GM12878 (cell line): ENCODE results near the gene SORCS2. TPM values are rescaled to one million over a fixed set of nuclear protein-coding genes. Genes with fewer than 3 reads are reported as not detected.

Experiments used
- ATAC-seq: fragments of 200-7000 bp; cut with Tn5 transposase; 3 replicates; pipeline ENCODE4 v1.9.1; 2020; ENCODE audit warnings: mild to moderate bottlenecking, moderate library complexity
- BruUV-seq: library from RNA; stranded (reverse); fragments of 400-500 nt; replicated peaks from 2 replicates; lab custom pipeline; 2021; lab: Mats Ljungman, UMichigan
- CTCF ChIA-PET: fragments of 300-600 bp; sonication (Branson Sonifier 250); formaldehyde crosslinking; extraction: SDS; loops from one replicate; lab custom pipeline; 2021; ENCODE audit warnings: inconsistent platforms; lab: Yijun Ruan, JAX
- POLR2A ChIA-PET: fragments of 350-600 bp; formaldehyde crosslinking; extraction: SDS; loops from one replicate; lab custom pipeline; 2021; ENCODE audit warnings: inconsistent platforms; lab: Charles Lee
- RAD21 ChIA-PET: fragments of 300-600 bp; sonication (Branson Sonifier 250); formaldehyde crosslinking; loops from one replicate; lab custom pipeline; 2023; ENCODE audit warnings: antibody characterized with exemption; ENCODE audit not compliant: unreplicated experiment; lab: Charles Lee
- SMC1A ChIA-PET: fragments of 300-600 bp; sonication (Branson Sonifier 250); formaldehyde crosslinking; loops from one replicate; lab custom pipeline; 2023; ENCODE audit not compliant: unreplicated experiment, uncharacterized antibody; lab: Charles Lee
- DNase-seq: peaks from one replicate; pipeline ENCODE4 v3.0.0-alpha.2; 2011; ENCODE audit warnings: low read depth, low spot score
- FAIRE-seq: peaks from 3 replicates; lab custom pipeline; 2011; peaks lifted over from hg19 to GRCh38; lab: Jason Lieb, UNC
- H2AFZ ChIP-seq: 2 replicates; pipeline ENCODE4 v1.6.0; 2011; ENCODE audit warnings: low read depth, low read length, control low read depth; ENCODE audit not compliant: control insufficient read depth
- H3K27ac ChIP-seq: 2 replicates; pipeline ENCODE4 v1.5.1; 2011; ENCODE audit warnings: control low read depth; ENCODE audit not compliant: control insufficient read depth, insufficient read depth
- H3K27me3 ChIP-seq, 2 experiments: replicated peaks in 1 of 2; 2 replicates each; pipeline versions ENCODE4 v1.6.0 to v1.6.1; 2011; ENCODE audit warnings: low read length in 1 of 2; ENCODE audit not compliant: control insufficient read depth in 2 of 2, insufficient read depth in 2 of 2
- H3K36me3 ChIP-seq, 2 experiments: 2 replicates each; pipeline ENCODE4 v1.5.1; 2011; ENCODE audit warnings: low read length in 1 of 2; ENCODE audit not compliant: control insufficient read depth in 2 of 2, insufficient read depth in 2 of 2
- H3K4me1 ChIP-seq: 2 replicates; pipeline ENCODE4 v1.6.1; 2011; ENCODE audit warnings: mild to moderate bottlenecking, low read length, moderate library complexity, mixed read lengths; ENCODE audit not compliant: control insufficient read depth, insufficient read depth
- H3K4me2 ChIP-seq: 2 replicates; pipeline ENCODE4 v1.6.0; 2011; ENCODE audit warnings: control low read depth; ENCODE audit not compliant: control insufficient read depth, insufficient read depth
- H3K4me3 ChIP-seq: fragments of 200-600 bp; sonication (generic); 2 replicates; pipeline ENCODE4 v1.5.1; 2016
- H3K79me2 ChIP-seq: 2 replicates; pipeline ENCODE4 v1.6.0; 2011; ENCODE audit warnings: low read length; ENCODE audit not compliant: control insufficient read depth, insufficient read depth
- H3K9ac ChIP-seq: 2 replicates; pipeline ENCODE4 v1.8.0; 2011; ENCODE audit warnings: low read length, control low read depth, mixed read lengths; ENCODE audit not compliant: control insufficient read depth, insufficient read depth
- H3K9me3 ChIP-seq: replicated peaks from 3 replicates; pipeline ENCODE4 v1.5.1; 2011; ENCODE audit warnings: mild to moderate bottlenecking, low read length; ENCODE audit not compliant: control insufficient read depth, insufficient read depth
- H4K20me1 ChIP-seq: 2 replicates; pipeline ENCODE4 v1.6.0; 2011; ENCODE audit not compliant: control insufficient read depth, insufficient read depth
- JUNB ChIP-seq: IDR thresholded peaks from 2 replicates; pipeline ENCODE4 v1.6.1; 2016; ENCODE audit warnings: antibody characterized with exemption, mild to moderate bottlenecking
- KAT2A ChIP-seq: conservative IDR thresholded peaks from 2 replicates; pipeline ENCODE4 v1.6.1; 2011; ENCODE audit warnings: low read depth, low read length; ENCODE audit not compliant: control insufficient read depth
- MTA2 ChIP-seq: fragments of 450-650 bp; IDR thresholded peaks from 2 replicates; pipeline ENCODE4 v1.6.1; 2016; ENCODE audit warnings: low read depth, mild to moderate bottlenecking, moderate library complexity
- NKRF ChIP-seq: fragments of 450-650 bp; conservative IDR thresholded peaks from 2 replicates; pipeline ENCODE4 v1.6.1; 2017; ENCODE audit warnings: mild to moderate bottlenecking, moderate library complexity
- RB1 ChIP-seq: fragments of 450-650 bp; formaldehyde crosslinking; IDR thresholded peaks from 2 replicates; pipeline ENCODE4 v1.6.1; 2017; ENCODE audit warnings: mild to moderate bottlenecking, borderline replicate concordance
- RFX5 ChIP-seq: IDR thresholded peaks from 2 replicates; pipeline ENCODE4 v1.6.1; 2011; ENCODE audit warnings: low read depth, low read length, improper control_type of control experiment
- SMARCA5 ChIP-seq: fragments of 450-650 bp; IDR thresholded peaks from 2 replicates; pipeline ENCODE4 v1.6.1; 2017; ENCODE audit warnings: mild to moderate bottlenecking
- TBL1XR1 ChIP-seq: IDR thresholded peaks from 2 replicates; pipeline ENCODE4 v1.6.1; 2012; ENCODE audit warnings: low read depth, low read length, improper control_type of control experiment
- TCF12 ChIP-seq: IDR thresholded peaks from 2 replicates; pipeline ENCODE4 v1.6.1; 2011; ENCODE audit warnings: low read depth, mild to moderate bottlenecking, low read length
- WRNIP1 ChIP-seq: IDR thresholded peaks from 2 replicates; pipeline ENCODE4 v1.6.1; 2011; ENCODE audit warnings: low read depth, low read length, improper control_type of control experiment, borderline replicate concordance
- ZNF384 ChIP-seq: IDR thresholded peaks from 2 replicates; pipeline ENCODE4 v1.6.1; 2012; ENCODE audit warnings: low read depth, mild to moderate bottlenecking, low read length, improper control_type of control experiment, borderline replicate concordance
- ZNF687 ChIP-seq: fragments of 450-650 bp; IDR thresholded peaks from 2 replicates; pipeline ENCODE4 v1.6.1; 2017; ENCODE audit warnings: mild to moderate bottlenecking, moderate library complexity
- WGBS: methylation state at CpG from one replicate; pipeline ENCODE4 v1.1.6; 2016; ENCODE audit warnings: low lambda C conversion rate; ENCODE audit not compliant: insufficient replicate concordance, insufficient coverage; ENCODE audit errors: missing lambda C conversion rate; 5-methylcytosine and 5-hydroxymethylcytosine counted together
- in situ Hi-C: fragments of 300-500 bp; cut with MboI; formaldehyde crosslinking; loops from 9 replicates; pipeline ENCODE4 v1.14.3; 2018; ENCODE audit warnings: mixed read lengths
- intact Hi-C: fragments of 100-400 bp; cut with micrococcal nuclease; formaldehyde crosslinking; loops from one replicate; pipeline ENCODE4 v1.14.2; 2022; ENCODE audit not compliant: unreplicated experiment
- polyA plus RNA-seq, 11 experiments: library from polyadenylated mRNA; depleted of rRNA in 4 of 11; unstranded in 6 of 11; stranded (reverse) in 5 of 11; fragments of >200 nt; fragmentation: Nextera tagmentation in 4 of 11; fragmentation: Illumina TruSeq in 1 of 11; extraction: Ambion mirVana in 4 of 11; extraction: Trizol in 1 of 11; gene quantifications; 1 replicate in 1 of 11; 2 replicates in 10 of 11; pipeline versions ENCODE4 v1.2.1 to v1.2.3, GENCODE V29; 2011 to 2016; ENCODE audit warnings: inconsistent platforms in 2 of 11, missing spikeins in 2 of 11, low read depth in 1 of 11
- total RNA-seq, 4 experiments: library from RNA; depleted of rRNA in 3 of 4; stranded (reverse); fragments of >200 nt in 3 of 4; fragmentation: Illumina TruSeq in 1 of 4; extraction: Trizol in 1 of 4; gene quantifications; 2 replicates each; pipeline versions ENCODE4 v1.2.1 to v1.2.3, GENCODE V29; 2013 to 2021
- TF ChIP-seq, protein P1 (sequence below): IDR thresholded peaks from 2 replicates; pipeline ENCODE4 v1.6.1; 2012; ENCODE audit warnings: improper control_type of control experiment, low read depth, low read length; ENCODE audit not compliant: insufficient replicate concordance

SORCS2 gene
- total and polyA plus RNA-seq, 10 of the 15 experiments (the other 5 are each of a cell fraction or from before 2014, with no cell fraction given) = 0.01 to 0.15 (median 0.05) TPM; not detected in 5

DNA sequence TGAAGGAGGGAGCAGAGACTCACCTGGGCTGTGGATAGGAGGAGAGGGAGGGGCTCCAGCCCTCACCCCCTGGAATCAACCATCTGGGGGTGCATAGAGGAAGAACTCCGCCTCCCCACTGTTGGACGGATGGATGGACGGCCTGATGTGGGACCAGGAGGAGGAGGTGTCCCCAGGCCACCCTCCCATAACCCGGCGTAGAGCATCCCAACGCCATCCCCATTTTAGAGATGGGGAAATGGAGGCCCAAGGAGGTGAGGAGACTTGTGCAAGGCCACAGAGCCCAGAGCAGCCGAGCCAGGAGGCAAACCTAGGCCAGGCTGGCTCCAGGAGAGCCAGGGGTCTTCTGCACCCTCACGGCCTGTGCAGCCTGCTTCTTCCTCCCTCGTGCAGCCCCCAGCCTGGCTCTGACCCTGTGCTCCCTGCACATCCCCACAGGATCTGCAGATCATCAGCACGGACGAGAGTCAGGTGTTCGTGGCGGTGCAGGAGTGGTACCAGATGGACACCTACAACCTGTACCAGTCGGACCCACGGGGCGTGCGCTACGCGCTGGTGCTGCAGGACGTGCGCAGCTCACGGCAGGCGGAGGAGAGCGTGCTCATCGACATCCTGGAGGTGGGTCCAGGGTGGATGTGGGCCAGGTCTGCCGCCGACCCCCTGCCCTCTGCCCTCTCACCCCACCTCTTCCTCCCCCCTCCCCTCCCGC is 483.4 kb downstream of the SORCS2 start:
- Histone ChIP-seq H4K20me1 (no peaks in the 10 kb centered on the region), H3K4me1 (no peaks in the 10 kb centered on the region), H3K27me3 (no peaks in the 10 kb centered on the region), H2AFZ (no peak overlapping the region), H3K27ac (no peak overlapping the region), H3K9me3 (no peaks in the 10 kb centered on the region), H3K79me2 (no peaks in the 10 kb centered on the region)
- DNase-seq (no peak), ATAC-seq (no peak), FAIRE-seq (no peak)
- BruUV-seq = no TSS peak
- intact Hi-C loops = no loop called here
- POLR2A ChIA-PET = no interaction called here
- TF ChIP-seq SMARCA5 = no peak
- no peak for TF ChIP-seq TCF12
- no peak for TF ChIP-seq RB1
- TF ChIP-seq ZNF384 = no peak
- no peak for TF ChIP-seq MTA2
- no peak for TF ChIP-seq NKRF
- no peak for TF ChIP-seq RFX5
- TF ChIP-seq, protein P1, sequence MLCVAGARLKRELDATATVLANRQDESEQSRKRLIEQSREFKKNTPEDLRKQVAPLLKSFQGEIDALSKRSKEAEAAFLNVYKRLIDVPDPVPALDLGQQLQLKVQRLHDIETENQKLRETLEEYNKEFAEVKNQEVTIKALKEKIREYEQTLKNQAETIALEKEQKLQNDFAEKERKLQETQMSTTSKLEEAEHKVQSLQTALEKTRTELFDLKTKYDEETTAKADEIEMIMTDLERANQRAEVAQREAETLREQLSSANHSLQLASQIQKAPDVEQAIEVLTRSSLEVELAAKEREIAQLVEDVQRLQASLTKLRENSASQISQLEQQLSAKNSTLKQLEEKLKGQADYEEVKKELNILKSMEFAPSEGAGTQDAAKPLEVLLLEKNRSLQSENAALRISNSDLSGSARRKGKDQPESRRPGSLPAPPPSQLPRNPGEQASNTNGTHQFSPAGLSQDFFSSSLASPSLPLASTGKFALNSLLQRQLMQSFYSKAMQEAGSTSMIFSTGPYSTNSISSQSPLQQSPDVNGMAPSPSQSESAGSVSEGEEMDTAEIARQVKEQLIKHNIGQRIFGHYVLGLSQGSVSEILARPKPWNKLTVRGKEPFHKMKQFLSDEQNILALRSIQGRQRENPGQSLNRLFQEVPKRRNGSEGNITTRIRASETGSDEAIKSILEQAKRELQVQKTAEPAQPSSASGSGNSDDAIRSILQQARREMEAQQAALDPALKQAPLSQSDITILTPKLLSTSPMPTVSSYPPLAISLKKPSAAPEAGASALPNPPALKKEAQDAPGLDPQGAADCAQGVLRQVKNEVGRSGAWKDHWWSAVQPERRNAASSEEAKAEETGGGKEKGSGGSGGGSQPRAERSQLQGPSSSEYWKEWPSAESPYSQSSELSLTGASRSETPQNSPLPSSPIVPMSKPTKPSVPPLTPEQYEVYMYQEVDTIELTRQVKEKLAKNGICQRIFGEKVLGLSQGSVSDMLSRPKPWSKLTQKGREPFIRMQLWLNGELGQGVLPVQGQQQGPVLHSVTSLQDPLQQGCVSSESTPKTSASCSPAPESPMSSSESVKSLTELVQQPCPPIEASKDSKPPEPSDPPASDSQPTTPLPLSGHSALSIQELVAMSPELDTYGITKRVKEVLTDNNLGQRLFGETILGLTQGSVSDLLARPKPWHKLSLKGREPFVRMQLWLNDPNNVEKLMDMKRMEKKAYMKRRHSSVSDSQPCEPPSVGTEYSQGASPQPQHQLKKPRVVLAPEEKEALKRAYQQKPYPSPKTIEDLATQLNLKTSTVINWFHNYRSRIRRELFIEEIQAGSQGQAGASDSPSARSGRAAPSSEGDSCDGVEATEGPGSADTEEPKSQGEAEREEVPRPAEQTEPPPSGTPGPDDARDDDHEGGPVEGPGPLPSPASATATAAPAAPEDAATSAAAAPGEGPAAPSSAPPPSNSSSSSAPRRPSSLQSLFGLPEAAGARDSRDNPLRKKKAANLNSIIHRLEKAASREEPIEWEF = no peak
- no peak for TF ChIP-seq JUNB
- no peak for TF ChIP-seq KAT2A
- no peak for TF ChIP-seq ZNF687
- no peak for TF ChIP-seq TBL1XR1
- TF ChIP-seq WRNIP1 = no peak
- TF ChIP-seq, all 136 proteins: peak for 0
- Histone ChIP-seq H3K9ac (no peak overlapping the region), H3K4me3 (no peak overlapping the region), H3K4me2 (no peak overlapping the region), H3K36me3 (no peaks in the 10 kb centered on the region)
- in situ Hi-C loops = no loop called here
- 54% methylated on average over 26 of the region's 28 CpGs for WGBS
- CTCF ChIA-PET = no interaction called here
- RAD21 ChIA-PET = no interaction called here
- SMC1A ChIA-PET = no interaction called here
